Fibroblast of lung (primary cell): Measurements from ENCODE around the gene RGS3.

Source experiments
- EZH2 ChIP-seq: IDR thresholded peaks from 2 replicates; pipeline ENCODE4 v1.5.1; 2012; ENCODE audit warnings: low read length, control low read depth, mild to moderate bottlenecking; ENCODE audit errors: missing control alignments
- TF ChIP-seq, protein P1 (sequence below), 2 donors: IDR thresholded peaks in 1 of 2; conservative IDR thresholded peaks in 1 of 2; 1 replicate in 1 of 2; 2 replicates in 1 of 2; pipeline ENCODE4 v1.5.1; 2011 to 2012; ENCODE audit warnings: low read length in 2 of 2, control low read depth in 1 of 2, inconsistent platforms in 1 of 2, low read depth in 1 of 2, mild to moderate bottlenecking in 1 of 2

DNA sequence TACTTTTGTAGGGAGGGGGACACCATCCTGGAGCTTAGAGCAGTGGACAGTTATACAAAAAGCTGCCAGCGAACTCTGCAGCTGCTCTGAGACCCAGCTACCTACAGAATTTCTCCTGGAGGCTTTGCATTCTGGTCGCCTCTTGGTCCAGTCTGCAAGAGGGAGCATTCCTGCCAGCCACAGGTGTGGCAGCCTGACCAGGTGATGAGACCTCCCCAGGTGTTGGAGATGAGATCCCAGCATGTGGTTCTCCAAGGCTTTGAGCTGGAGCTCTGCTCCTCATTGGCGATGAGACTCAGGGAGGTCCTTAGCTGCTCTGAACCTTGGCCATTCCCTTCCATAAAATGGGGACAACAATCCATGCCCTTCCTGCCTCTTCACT lies 69.3 kb downstream of the RGS3 start:
- TF ChIP-seq, protein P1, sequence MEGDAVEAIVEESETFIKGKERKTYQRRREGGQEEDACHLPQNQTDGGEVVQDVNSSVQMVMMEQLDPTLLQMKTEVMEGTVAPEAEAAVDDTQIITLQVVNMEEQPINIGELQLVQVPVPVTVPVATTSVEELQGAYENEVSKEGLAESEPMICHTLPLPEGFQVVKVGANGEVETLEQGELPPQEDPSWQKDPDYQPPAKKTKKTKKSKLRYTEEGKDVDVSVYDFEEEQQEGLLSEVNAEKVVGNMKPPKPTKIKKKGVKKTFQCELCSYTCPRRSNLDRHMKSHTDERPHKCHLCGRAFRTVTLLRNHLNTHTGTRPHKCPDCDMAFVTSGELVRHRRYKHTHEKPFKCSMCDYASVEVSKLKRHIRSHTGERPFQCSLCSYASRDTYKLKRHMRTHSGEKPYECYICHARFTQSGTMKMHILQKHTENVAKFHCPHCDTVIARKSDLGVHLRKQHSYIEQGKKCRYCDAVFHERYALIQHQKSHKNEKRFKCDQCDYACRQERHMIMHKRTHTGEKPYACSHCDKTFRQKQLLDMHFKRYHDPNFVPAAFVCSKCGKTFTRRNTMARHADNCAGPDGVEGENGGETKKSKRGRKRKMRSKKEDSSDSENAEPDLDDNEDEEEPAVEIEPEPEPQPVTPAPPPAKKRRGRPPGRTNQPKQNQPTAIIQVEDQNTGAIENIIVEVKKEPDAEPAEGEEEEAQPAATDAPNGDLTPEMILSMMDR (conservative IDR thresholded peaks at IDR 0.05 in 1 of 2, IDR thresholded peaks at IDR 0.05 in 1 of 2; ENCODE audit: low read depth in 1 of 2, low read length in 2 of 2) = no peak
- no peak for TF ChIP-seq EZH2
